HepG2 (cell line): ENCODE results near the gene NCBP2. TPM values are rescaled to one million over a fixed set of nuclear protein-coding genes. Genes with fewer than 3 reads are reported as not detected.

Experiments
- DDIT3 ChIP-seq: sonication (generic); formaldehyde crosslinking; IDR thresholded peaks from 2 replicates; pipeline ENCODE4 v1.4.0; 2020; ENCODE audit warnings: mild to moderate bottlenecking, missing genetic modification reagents
- DZIP1 ChIP-seq: sonication (generic); formaldehyde crosslinking; IDR thresholded peaks from 2 replicates; pipeline ENCODE4 v1.5.0; 2020; ENCODE audit warnings: mild to moderate bottlenecking, missing genetic modification reagents
- FIP1L1 ChIP-seq: fragments of 200-400 bp; formaldehyde crosslinking; IDR thresholded peaks from 2 replicates; pipeline ENCODE4 v1.6.1; 2018; ENCODE audit warnings: low read depth, mild to moderate bottlenecking, low read length, moderate library complexity, borderline replicate concordance; ENCODE audit not compliant: insufficient read depth
- FOXP1 ChIP-seq, 2 experiments: fragments of 450-650 bp in 1 of 2; IDR thresholded peaks; 2 replicates each; pipeline ENCODE4 v1.6.1; 2017 to 2018; ENCODE audit warnings: antibody characterized with exemption in 1 of 2
- GTF3A ChIP-seq: sonication (generic); formaldehyde crosslinking; conservative IDR thresholded peaks from 2 replicates; pipeline ENCODE4 v1.4.0; 2020; ENCODE audit warnings: mild to moderate bottlenecking, missing genetic modification reagents
- HNF4A ChIP-seq: sonication (generic); formaldehyde crosslinking; IDR thresholded peaks from 2 replicates; pipeline ENCODE4 v1.4.0; 2020; ENCODE audit warnings: missing genetic modification reagents
- KDM2A ChIP-seq: sonication (generic); formaldehyde crosslinking; IDR thresholded peaks from 2 replicates; pipeline ENCODE4 v1.4.0; 2020; ENCODE audit warnings: low read depth, missing genetic modification reagents, borderline replicate concordance
- MAX ChIP-seq: IDR thresholded peaks from 2 replicates; pipeline ENCODE4 v1.6.1; 2012; ENCODE audit warnings: inconsistent platforms
- MIER3 ChIP-seq: IDR thresholded peaks from 2 replicates; pipeline ENCODE4 v1.6.1; 2016; ENCODE audit warnings: missing compliant biosample characterization, borderline replicate concordance
- MLLT10 ChIP-seq: sonication (generic); formaldehyde crosslinking; IDR thresholded peaks from 2 replicates; pipeline ENCODE4 v1.4.0; 2020; ENCODE audit warnings: missing genetic modification reagents
- MXI1 ChIP-seq: IDR thresholded peaks from 3 replicates; pipeline ENCODE4 v1.6.1; 2012; ENCODE audit warnings: low read depth, low read length, inconsistent platforms, borderline replicate concordance
- NFE2L1 ChIP-seq: sonication (generic); formaldehyde crosslinking; IDR thresholded peaks from 2 replicates; pipeline ENCODE4 v1.4.0; 2020; ENCODE audit warnings: missing genetic modification reagents, mild to moderate bottlenecking, borderline replicate concordance
- RNF2 ChIP-seq: fragments of 450-650 bp; conservative IDR thresholded peaks from 2 replicates; pipeline ENCODE4 v1.6.1; 2016; ENCODE audit warnings: low read depth
- SOX6 ChIP-seq, 2 experiments: fragments of 450-650 bp in 1 of 2; sonication (generic) in 1 of 2; formaldehyde crosslinking in 1 of 2; IDR thresholded peaks; 2 replicates each; pipeline versions ENCODE4 v1.4.0 to v1.6.1; 2017 to 2020; ENCODE audit warnings: antibody characterized with exemption in 1 of 2, mild to moderate bottlenecking in 1 of 2, missing genetic modification reagents in 1 of 2
- TEAD3 ChIP-seq: optimal IDR thresholded peaks from 2 replicates; pipeline ENCODE3; 2016; ENCODE audit warnings: borderline replicate concordance
- TGIF2 ChIP-seq: IDR thresholded peaks from 2 replicates; pipeline ENCODE4 v1.6.1; 2016; ENCODE audit warnings: control low read depth, missing compliant biosample characterization
- TRIM24 ChIP-seq: sonication (generic); formaldehyde crosslinking; IDR thresholded peaks from 2 replicates; pipeline ENCODE4 v1.8.0; 2022; ENCODE audit warnings: mild to moderate bottlenecking, missing genetic modification reagents
- U2AF1 ChIP-seq: fragments of 200-400 bp; formaldehyde crosslinking; optimal IDR thresholded peaks from 2 replicates; pipeline ENCODE3; 2017; ENCODE audit warnings: mild to moderate bottlenecking, low read depth, low read length
- YY1 ChIP-seq: IDR thresholded peaks from 2 replicates; pipeline ENCODE4 v1.6.1; 2011; ENCODE audit warnings: low read length, low read depth, moderate library complexity, mild to moderate bottlenecking; ENCODE audit not compliant: insufficient read depth, insufficient replicate concordance
- ZBTB39 ChIP-seq: sonication (generic); formaldehyde crosslinking; IDR thresholded peaks from 2 replicates; pipeline ENCODE4 v1.5.0; 2020; ENCODE audit warnings: missing genetic modification reagents
- ZNF331 ChIP-seq: sonication (generic); formaldehyde crosslinking; IDR thresholded peaks from 2 replicates; pipeline ENCODE4 v1.4.0; 2020; ENCODE audit warnings: missing genetic modification reagents
- ZNF670 ChIP-seq: sonication (generic); formaldehyde crosslinking; IDR thresholded peaks from 2 replicates; pipeline ENCODE4 v1.8.0; 2022; ENCODE audit warnings: mild to moderate bottlenecking, missing genetic modification reagents, borderline replicate concordance
- ZNF775 ChIP-seq: sonication (generic); formaldehyde crosslinking; IDR thresholded peaks from 2 replicates; pipeline ENCODE4 v1.4.0; 2020; ENCODE audit warnings: missing genetic modification reagents, mild to moderate bottlenecking, moderate library complexity, borderline replicate concordance
- ZNF780A ChIP-seq: sonication (generic); formaldehyde crosslinking; IDR thresholded peaks from 2 replicates; pipeline ENCODE4 v1.8.0; 2022; ENCODE audit warnings: mild to moderate bottlenecking, missing genetic modification reagents, moderate library complexity
- ZNF792 ChIP-seq: IDR thresholded peaks from 2 replicates; pipeline ENCODE4 v1.6.1; 2016
- ZSCAN29 ChIP-seq: sonication (generic); formaldehyde crosslinking; conservative IDR thresholded peaks from 2 replicates; pipeline ENCODE4 v1.4.0; 2020; ENCODE audit warnings: mild to moderate bottlenecking, missing genetic modification reagents
- polyA plus RNA-seq, 8 experiments: library from polyadenylated mRNA; depleted of rRNA in 3 of 8; stranded (reverse) in 7 of 8; unstranded in 1 of 8; fragments of >200 nt; fragmentation: Illumina TruSeq in 4 of 8; extraction: Trizol in 4 of 8; gene quantifications; 2 replicates each; pipeline versions ENCODE4 v1.2.1 to v1.2.3, GENCODE V29; 2011 to 2016; ENCODE audit warnings: low read depth in 4 of 8, missing spikeins in 1 of 8, mixed read lengths in 1 of 8; ENCODE audit not compliant: insufficient read depth in 1 of 8
- total RNA-seq, 5 experiments: library from RNA; depleted of rRNA; stranded (reverse); fragments of >200 nt; fragmentation: Illumina TruSeq; extraction: Trizol; gene quantifications; 2 replicates each; pipeline ENCODE4 v1.2.3, GENCODE V29; 2016; ENCODE audit warnings: low read depth in 1 of 5

NCBP2 gene
- total and polyA plus RNA-seq, 2 of the 13 experiments (the other 11 are each of a cell fraction or from before 2014, with no cell fraction given): 58.7 to 95.5 TPM

- TF ChIP-seq ZBTB39 (CRISPR knock-in tag): peak; percentile 74
- no peak for TF ChIP-seq HNF4A (CRISPR knock-in tag)
- no peak for TF ChIP-seq SOX6 (IDR thresholded peaks at IDR 0.05)
- TF ChIP-seq SOX6 (CRISPR knock-in tag; IDR thresholded peaks at IDR 0.05): peak; percentile 85
- no peak for TF ChIP-seq DDIT3 (CRISPR knock-in tag)
- TF ChIP-seq TEAD3 (CRISPR knock-in tag): peak; percentile 90
- peak; percentile 97 for TF ChIP-seq KDM2A (CRISPR knock-in tag)
- TF ChIP-seq MAX: peak; percentile 98
- TF ChIP-seq U2AF1: peak; percentile 98
- 0 out of 2 replicates have a peak, but pooled peaks have one; percentile 29 for TF ChIP-seq FIP1L1
- peak; percentile 90; the same call in 1 of the 2 replicates for TF ChIP-seq MIER3 (CRISPR knock-in tag)
- peak; percentile 88; the same call in 1 of the 2 replicates for TF ChIP-seq ZNF331
- no peak for TF ChIP-seq TRIM24 (CRISPR knock-in tag)
- TF ChIP-seq RNF2: peak; percentile 86
- TF ChIP-seq ZSCAN29 (CRISPR knock-in tag): 0 out of 2 replicates have a peak, but pooled peaks have one; percentile 18
- no peak; the same call in 1 of the 2 replicates for TF ChIP-seq ZNF775 (CRISPR knock-in tag)
- peak; percentile 96; the same call in 2 of the 3 replicates for TF ChIP-seq MXI1
- TF ChIP-seq ZNF780A: no peak
- TF ChIP-seq DZIP1: no peak
- TF ChIP-seq ZNF670 (CRISPR knock-in tag): peak; percentile 61; the same call in 1 of the 2 replicates
- 0 out of 2 replicates have a peak, but pooled peaks have one; percentile 45 for TF ChIP-seq TGIF2 (CRISPR knock-in tag)
- no peak for TF ChIP-seq FOXP1 (IDR thresholded peaks at IDR 0.05)
- TF ChIP-seq FOXP1 (CRISPR knock-in tag; IDR thresholded peaks at IDR 0.05): no peak
- TF ChIP-seq NFE2L1 (CRISPR knock-in tag): no peak
- peak; percentile 88 for TF ChIP-seq YY1
- no peak for TF ChIP-seq MLLT10 (CRISPR knock-in tag)
- TF ChIP-seq ZNF792 (CRISPR knock-in tag): peak; percentile 91
- TF ChIP-seq GTF3A: peak; percentile 98
These were observed at the start of gene NCBP2 (continued) for GRCh38 chr3:196942226-196942914.
